Endothelial cell of umbilical vein (primary cell): ENCODE measurements around the gene KCTD2. TPM values are rescaled to one million over a fixed set of nuclear protein-coding genes. Genes with fewer than 3 reads are reported as not detected.
A peak's percentile ranks its signal among the peaks of the same experiment; 100 is the strongest.

ENCODE experiments used
- BruUV-seq: library from RNA; stranded (reverse); fragments of 400-500 nt; replicated peaks from 2 replicates; lab custom pipeline; 2021; lab: Mats Ljungman, UMichigan
- CTCF ChIA-PET: fragments of 300-600, 350-600 bp; sonication (Branson Sonifier 250); formaldehyde crosslinking; loops from one replicate; lab custom pipeline; 2021; ENCODE audit warnings: antibody characterized with exemption, inconsistent platforms; lab: Charles Lee
- POLR2A ChIA-PET: fragments of 300-600, 350-600 bp; sonication (Branson Sonifier 250); formaldehyde crosslinking; loops from one replicate; lab custom pipeline; 2021; ENCODE audit warnings: antibody characterized with exemption, inconsistent platforms; lab: Charles Lee
- DNase-seq: peaks from one replicate; pipeline ENCODE4 v3.0.0-alpha.2; 2011; ENCODE audit warnings: low read depth, low spot score
- FAIRE-seq: peaks from 2 replicates; lab custom pipeline; 2011; peaks lifted over from hg19 to GRCh38; lab: Jason Lieb, UNC
- H2AFZ ChIP-seq: 2 replicates; pipeline ENCODE4 v1.6.0; 2012; ENCODE audit warnings: low read depth, low read length, control low read depth, inconsistent platforms
- H3K27ac ChIP-seq: 2 replicates; pipeline ENCODE4 v1.5.1; 2011; ENCODE audit warnings: low read depth, mild to moderate bottlenecking, control low read depth, low read length, moderate library complexity; ENCODE audit not compliant: insufficient read depth
- H3K27me3 ChIP-seq, 2 experiments: 2 replicates each; pipeline versions ENCODE4 v1.6.0 to v1.6.1; 2011; ENCODE audit warnings: low read length in 2 of 2, mixed read lengths in 1 of 2; ENCODE audit not compliant: control insufficient read depth in 2 of 2, insufficient read depth in 2 of 2
- H3K36me3 ChIP-seq, 2 experiments: 2 replicates in 1 of 2; 3 replicates in 1 of 2; pipeline ENCODE4 v1.5.1; 2011; ENCODE audit warnings: low read length in 2 of 2, mild to moderate bottlenecking in 1 of 2, moderate library complexity in 1 of 2; ENCODE audit not compliant: control insufficient read depth in 2 of 2, insufficient read depth in 2 of 2; ENCODE audit errors: extremely low read depth in 1 of 2
- H3K4me1 ChIP-seq: 3 replicates; pipeline ENCODE4 v1.5.1; 2011; ENCODE audit warnings: mild to moderate bottlenecking, low read length; ENCODE audit not compliant: control insufficient read depth, insufficient read depth; ENCODE audit errors: extremely low read depth
- H3K4me2 ChIP-seq: 2 replicates; pipeline ENCODE4 v1.6.1; 2011; ENCODE audit warnings: low read length, control low read depth, mixed read lengths; ENCODE audit not compliant: insufficient read depth
- H3K4me3 ChIP-seq, 3 experiments: fragments of 200-600 bp in 1 of 3; sonication (generic), shearing (Covaris generic) in 1 of 3; replicated peaks in 1 of 3; 2 replicates each; pipeline ENCODE4 v1.5.1; 2011 to 2016; ENCODE audit warnings: control low read depth in 3 of 3, low read length in 3 of 3, mild to moderate bottlenecking in 2 of 3, inconsistent platforms in 1 of 3, low read depth in 1 of 3, moderate library complexity in 1 of 3; ENCODE audit not compliant: insufficient read depth in 1 of 3
- H3K79me2 ChIP-seq: 2 replicates; pipeline ENCODE4 v1.6.0; 2012; ENCODE audit warnings: low read length, inconsistent platforms; ENCODE audit not compliant: control insufficient read depth, insufficient read depth
- H3K9ac ChIP-seq: replicated peaks from 2 replicates; pipeline ENCODE3; 2011; ENCODE audit warnings: low read length, control low read depth; ENCODE audit not compliant: insufficient read depth; ENCODE audit errors: extremely low read depth
- H3K9me1 ChIP-seq: replicated peaks from 3 replicates; pipeline ENCODE4 v1.6.0; 2011; ENCODE audit warnings: mild to moderate bottlenecking, low read length; ENCODE audit not compliant: control insufficient read depth, insufficient read depth; ENCODE audit errors: extremely low read depth
- H3K9me3 ChIP-seq: replicated peaks from 2 replicates; pipeline ENCODE4 v1.5.1; 2012; ENCODE audit warnings: low read length, inconsistent platforms; ENCODE audit not compliant: control insufficient read depth, insufficient read depth
- H4K20me1 ChIP-seq: replicated peaks from 2 replicates; pipeline ENCODE3; 2011; ENCODE audit warnings: mild to moderate bottlenecking, low read length; ENCODE audit not compliant: control insufficient read depth, insufficient read depth; ENCODE audit errors: extremely low read depth
- EZH2 ChIP-seq: IDR thresholded peaks from 2 replicates; pipeline ENCODE4 v1.6.1; 2012; ENCODE audit warnings: borderline replicate concordance, low read depth, mild to moderate bottlenecking, moderate library complexity, low read length, inconsistent platforms; ENCODE audit not compliant: severe bottlenecking
- GATA2 ChIP-seq: IDR thresholded peaks from 2 replicates; pipeline ENCODE4 v1.7.0; 2011; ENCODE audit warnings: low read depth, mild to moderate bottlenecking, moderate library complexity, mixed read lengths, low read length; ENCODE audit not compliant: insufficient read length, insufficient read depth
- JUN ChIP-seq: IDR thresholded peaks from 2 replicates; pipeline ENCODE4 v1.6.1; 2011; ENCODE audit warnings: borderline replicate concordance, low read depth; ENCODE audit not compliant: insufficient read length, insufficient read depth
- MYC ChIP-seq: IDR thresholded peaks from one replicate; pipeline ENCODE4 v1.6.1; 2011; ENCODE audit warnings: mild to moderate bottlenecking, low read depth, low read length
- POLR2A ChIP-seq: IDR thresholded peaks from 2 replicates; pipeline ENCODE4 v1.6.1; 2012; ENCODE audit warnings: low read depth, mild to moderate bottlenecking, control low read depth, low read length
- dilution Hi-C: fragments of 300-500 bp; cut with MboI; formaldehyde crosslinking; loops from one replicate; pipeline ENCODE4 v1.15.0; 2019; ENCODE audit warnings: low sequenced_read_pairs; ENCODE audit not compliant: extremely low pct_ligation_motif_present
- intact Hi-C: fragments of 100-400 bp; cut with micrococcal nuclease; formaldehyde crosslinking; loops from one replicate; pipeline ENCODE4 v1.10.0; 2022
- polyA plus RNA-seq, 4 experiments: library from polyadenylated mRNA; depleted of rRNA in 3 of 4; stranded (reverse) in 3 of 4; unstranded in 1 of 4; fragments of >200 nt; gene quantifications; 2 replicates each; pipeline versions ENCODE4 v1.2.1 to v1.2.3, GENCODE V29; 2011 to 2012; ENCODE audit warnings: missing spikeins in 1 of 4
- total RNA-seq: library from RNA; stranded (reverse); gene quantifications from 2 replicates; pipeline ENCODE4 v1.2.3, GENCODE V29; 2021
- TF ChIP-seq, protein P1 (sequence below): IDR thresholded peaks from 2 replicates; pipeline ENCODE4 v1.6.1; 2011; ENCODE audit not compliant: insufficient read depth, insufficient read length

The KCTD2 gene
- total and polyA plus RNA-seq, 2 donors (not counting 3 experiments of a cell fraction or from before 2014, with no cell fraction given) = 23.2 to 24.8 TPM

DNA sequence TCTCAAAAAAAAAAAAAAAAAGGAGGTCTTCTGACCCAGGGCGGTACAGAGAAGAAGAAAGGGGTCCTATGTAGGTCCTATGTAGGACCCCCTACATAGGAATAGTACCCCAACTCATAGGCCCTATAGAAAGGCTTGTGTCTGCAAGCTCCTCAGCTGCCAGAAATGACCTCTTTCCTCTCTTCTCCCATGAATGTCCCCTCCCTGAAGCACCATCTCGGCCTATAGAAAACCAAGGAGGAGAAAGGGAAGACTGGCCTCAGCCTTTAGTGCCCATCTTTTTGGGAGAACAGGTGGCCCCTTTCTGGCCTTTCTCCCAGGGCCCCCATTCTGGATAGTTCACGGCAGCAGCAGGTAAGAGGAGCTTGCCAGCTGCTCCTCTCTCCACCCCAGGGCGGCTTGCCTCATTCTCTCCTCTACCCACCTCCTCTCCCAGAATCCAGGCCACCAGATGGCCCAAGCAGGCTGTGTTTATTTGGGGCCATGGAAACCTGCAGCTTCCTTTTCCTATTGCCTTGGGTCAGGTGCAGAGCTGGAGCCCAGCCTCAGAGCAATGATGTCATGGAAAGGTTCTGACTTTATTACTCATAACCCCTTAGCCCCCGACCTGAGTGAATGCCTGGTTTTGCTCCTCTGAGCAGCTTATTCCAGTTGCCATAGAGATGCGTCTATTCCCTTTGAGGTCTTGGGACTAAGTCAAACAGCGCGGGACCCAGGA, 36.2 kb upstream of the KCTD2 start:
- Histone ChIP-seq H3K9me1 (no peaks in the 10 kb centered on the region), H3K27ac (peak overlapping the region; percentile 67), H3K36me3 (no peaks in the 10 kb centered on the region), H3K79me2 (peaks cover 10% of the 10 kb centered on the region), H3K9ac (no peak overlapping the region), H3K27me3 (no peaks in the 10 kb centered on the region), H3K4me1 (peaks cover 16% of the 10 kb centered on the region), H4K20me1 (no peaks in the 10 kb centered on the region), H3K4me2 (no peak overlapping the region), H2AFZ (no peak overlapping the region), H3K4me3 (no peak overlapping the region), H3K9me3 (no peaks in the 10 kb centered on the region)
- CTCF ChIA-PET = interaction anchor here (0.9 to 6.0 kb wide), 8 partner anchors 8 to 63 kb away, joined by 3 to 134 read pairs (median 17); partner anchors contain the start of gene CDR2L
- intact Hi-C loops = no loop called here
- TF ChIP-seq, protein P1, sequence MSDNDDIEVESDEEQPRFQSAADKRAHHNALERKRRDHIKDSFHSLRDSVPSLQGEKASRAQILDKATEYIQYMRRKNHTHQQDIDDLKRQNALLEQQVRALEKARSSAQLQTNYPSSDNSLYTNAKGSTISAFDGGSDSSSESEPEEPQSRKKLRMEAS = no peak
- TF ChIP-seq MYC (no peak), JUN (peak; percentile 55), EZH2 (no peak), GATA2 (no peak), POLR2A (no peak)
- FAIRE-seq (peak; percentile 38), DNase-seq (peak; percentile 83)
- POLR2A ChIA-PET = interaction anchor here (2.8 kb wide), 1 partner anchor 23 kb away, joined by 17 read pairs; the partner anchor contains the start of gene CDR2L
- dilution Hi-C loops = no loop called here
- no TSS peak for BruUV-seq
